WTC11 (cell line): ENCODE measurements around the gene AOAH. TPM values are rescaled to one million over a fixed set of nuclear protein-coding genes. Genes with fewer than 3 reads are reported as not detected.

ENCODE experiments used
- ATAC-seq: fragments of 200-7000 bp; cut with Tn5 transposase; 2 replicates; pipeline ENCODE4 v1.10.0; 2021; ENCODE audit warnings: mild to moderate bottlenecking, moderate library complexity
- CTCF ChIA-PET: fragments of 300-600 bp; sonication (Branson Sonifier 250); formaldehyde crosslinking; loops from one replicate; lab custom pipeline; 2021; ENCODE audit warnings: antibody characterized with exemption; lab: Charles Lee
- POLR2A ChIA-PET: fragments of 350-600 bp; sonication (Branson Sonifier 250); formaldehyde crosslinking; loops from one replicate; lab custom pipeline; 2021; ENCODE audit warnings: antibody characterized with exemption; lab: Charles Lee
- DNase-seq: peaks from one replicate; pipeline ENCODE4 v3.0.0; 2021; ENCODE audit warnings: low spot score
- H3K27ac Mint-ChIP-seq: 2 replicates; pipeline ENCODE4 v1.8.0; 2021; ENCODE audit warnings: mixed read lengths
- H3K27me3 Mint-ChIP-seq: 2 replicates; pipeline ENCODE4 v1.8.0; 2021; ENCODE audit warnings: low read depth, mild to moderate bottlenecking, moderate library complexity, mixed read lengths
- H3K36me3 Mint-ChIP-seq: 2 replicates; pipeline ENCODE4 v1.8.0; 2021; ENCODE audit warnings: mixed read lengths
- H3K4me1 Mint-ChIP-seq: 2 replicates; pipeline ENCODE4 v1.8.0; 2022; ENCODE audit warnings: mixed read lengths
- H3K4me3 Mint-ChIP-seq: 2 replicates; pipeline ENCODE4 v1.8.0; 2021; ENCODE audit warnings: mild to moderate bottlenecking, moderate library complexity, mixed read lengths
- H3K9me3 Mint-ChIP-seq: 2 replicates; pipeline ENCODE4 v1.8.0; 2021; ENCODE audit warnings: mixed read lengths
- CREB1 ChIP-seq: sonication (generic); formaldehyde crosslinking; IDR thresholded peaks from 2 replicates; pipeline ENCODE4 v1.8.0; 2023; ENCODE audit warnings: mild to moderate bottlenecking, missing genetic modification reagents
- ELF4 ChIP-seq: sonication (generic); formaldehyde crosslinking; IDR thresholded peaks from 2 replicates; pipeline ENCODE4 v1.8.1; 2022; ENCODE audit warnings: low read depth, mild to moderate bottlenecking, moderate library complexity, missing genetic modification reagents
- ESRRA ChIP-seq: sonication (generic); formaldehyde crosslinking; IDR thresholded peaks from 2 replicates; pipeline ENCODE4 v1.8.1; 2022; ENCODE audit warnings: mild to moderate bottlenecking, missing genetic modification reagents, borderline replicate concordance
- FOXJ3 ChIP-seq: sonication (generic); formaldehyde crosslinking; IDR thresholded peaks from 2 replicates; pipeline ENCODE4 v1.9.0; 2021; ENCODE audit warnings: missing genetic modification reagents, mild to moderate bottlenecking, borderline replicate concordance
- FOXK1 ChIP-seq: sonication (generic); formaldehyde crosslinking; IDR thresholded peaks from 2 replicates; pipeline ENCODE4 v1.8.0; 2022; ENCODE audit warnings: mild to moderate bottlenecking, moderate library complexity, missing genetic modification reagents
- GRHL2 ChIP-seq: fragments of 250-450 bp; sonication (Bioruptor Pico); IDR thresholded peaks from 2 replicates; pipeline ENCODE4 v1.8.0; 2022; ENCODE audit warnings: mild to moderate bottlenecking, moderate library complexity; ENCODE audit not compliant: insufficient replicate concordance, severe bottlenecking
- GTF2I ChIP-seq: fragments of 250-450 bp; sonication (Bioruptor Pico); conservative IDR thresholded peaks from 2 replicates; pipeline ENCODE4 v1.4.0; 2021; ENCODE audit warnings: mild to moderate bottlenecking
- HMGA2 ChIP-seq: fragments of 250-450 bp; sonication (Bioruptor Pico); IDR thresholded peaks from 2 replicates; pipeline ENCODE4 v1.4.0; 2021; ENCODE audit warnings: mild to moderate bottlenecking, moderate library complexity
- JAZF1 ChIP-seq: fragments of 250-450 bp; sonication (Bioruptor Pico); IDR thresholded peaks from 2 replicates; pipeline ENCODE4 v1.9.0; 2021; ENCODE audit warnings: moderate library complexity, mild to moderate bottlenecking, inconsistent platforms
- MYBL2 ChIP-seq: sonication (generic); formaldehyde crosslinking; IDR thresholded peaks from 2 replicates; pipeline ENCODE4 v1.8.1; 2023; ENCODE audit warnings: mild to moderate bottlenecking, moderate library complexity, missing genetic modification reagents
- NFE2L1 ChIP-seq: sonication (generic); formaldehyde crosslinking; IDR thresholded peaks from 2 replicates; pipeline ENCODE4 v1.8.1; 2023; ENCODE audit warnings: missing genetic modification reagents
- NFYB ChIP-seq: sonication (generic); formaldehyde crosslinking; conservative IDR thresholded peaks from 2 replicates; pipeline ENCODE4 v1.8.0; 2022; ENCODE audit warnings: low read depth, missing genetic modification reagents
- NR3C1 ChIP-seq: sonication (generic); formaldehyde crosslinking; conservative IDR thresholded peaks from 2 replicates; pipeline ENCODE4 v1.8.1; 2023; ENCODE audit warnings: low read depth, mild to moderate bottlenecking, missing genetic modification reagents
- RELA ChIP-seq: sonication (generic); formaldehyde crosslinking; IDR thresholded peaks from 2 replicates; pipeline ENCODE4 v1.8.1; 2022; ENCODE audit warnings: missing genetic modification reagents, mild to moderate bottlenecking, borderline replicate concordance
- TEAD4 ChIP-seq: sonication (generic); formaldehyde crosslinking; IDR thresholded peaks from 2 replicates; pipeline ENCODE4 v1.8.0; 2022; ENCODE audit warnings: mild to moderate bottlenecking, missing genetic modification reagents
- ZNF138 ChIP-seq: sonication (generic); formaldehyde crosslinking; conservative IDR thresholded peaks from 2 replicates; pipeline ENCODE4 v1.8.1; 2022; ENCODE audit warnings: mild to moderate bottlenecking, moderate library complexity, missing genetic modification reagents
- ZNF396 ChIP-seq: fragments of 250-450 bp; sonication (Bioruptor Pico); IDR thresholded peaks from 2 replicates; pipeline ENCODE4 v1.8.0; 2021; ENCODE audit warnings: mild to moderate bottlenecking, moderate library complexity, borderline replicate concordance
- ZNF416 ChIP-seq: fragments of 250-450 bp; sonication (Bioruptor Pico); IDR thresholded peaks from 2 replicates; pipeline ENCODE4 v1.9.0; 2021; ENCODE audit warnings: mild to moderate bottlenecking, inconsistent platforms
- ZNF423 ChIP-seq: fragments of 250-450 bp; sonication (Bioruptor Pico); IDR thresholded peaks from 2 replicates; pipeline ENCODE4 v2.1.2; 2022; ENCODE audit warnings: mild to moderate bottlenecking, moderate library complexity
- total RNA-seq: library from RNA; stranded (reverse); gene quantifications from 3 replicates; pipeline ENCODE4 v1.2.3, GENCODE V29; 2021
- TF ChIP-seq, protein P1 (sequence below): sonication (generic); formaldehyde crosslinking; IDR thresholded peaks from 2 replicates; pipeline ENCODE4 v1.8.1; 2022; ENCODE audit warnings: low read depth, mild to moderate bottlenecking, moderate library complexity, missing genetic modification reagents, borderline replicate concordance
- TF ChIP-seq, protein P2 (sequence below): sonication (generic); formaldehyde crosslinking; IDR thresholded peaks from 2 replicates; pipeline ENCODE4 v1.8.0; 2022; ENCODE audit warnings: mild to moderate bottlenecking, missing genetic modification reagents
- TF ChIP-seq, protein P3 (sequence below): sonication (generic); formaldehyde crosslinking; IDR thresholded peaks from 2 replicates; pipeline ENCODE4 v1.8.1; 2022; ENCODE audit warnings: mild to moderate bottlenecking, moderate library complexity, missing genetic modification reagents
- TF ChIP-seq, protein P4 (sequence below): sonication (generic); formaldehyde crosslinking; IDR thresholded peaks from 2 replicates; pipeline ENCODE4 v1.8.0; 2022; ENCODE audit warnings: missing genetic modification reagents
- TF ChIP-seq, protein P5 (sequence below): fragments of 250-450 bp; sonication (Bioruptor Pico); IDR thresholded peaks from 2 replicates; pipeline ENCODE4 v2.1.2; 2022; ENCODE audit warnings: mild to moderate bottlenecking, moderate library complexity
- TF ChIP-seq, protein P6 (sequence below): sonication (generic); formaldehyde crosslinking; IDR thresholded peaks from 2 replicates; pipeline ENCODE4 v1.8.0; 2022; ENCODE audit warnings: mild to moderate bottlenecking, missing genetic modification reagents
- TF ChIP-seq, protein P7 (sequence below): sonication (generic); formaldehyde crosslinking; IDR thresholded peaks from 2 replicates; pipeline ENCODE4 v1.8.1; 2023; ENCODE audit warnings: mild to moderate bottlenecking, missing genetic modification reagents, borderline replicate concordance

AOAH gene
- total RNA-seq, 1 experiment from 2014 or later: 0.31 TPM

DNA sequence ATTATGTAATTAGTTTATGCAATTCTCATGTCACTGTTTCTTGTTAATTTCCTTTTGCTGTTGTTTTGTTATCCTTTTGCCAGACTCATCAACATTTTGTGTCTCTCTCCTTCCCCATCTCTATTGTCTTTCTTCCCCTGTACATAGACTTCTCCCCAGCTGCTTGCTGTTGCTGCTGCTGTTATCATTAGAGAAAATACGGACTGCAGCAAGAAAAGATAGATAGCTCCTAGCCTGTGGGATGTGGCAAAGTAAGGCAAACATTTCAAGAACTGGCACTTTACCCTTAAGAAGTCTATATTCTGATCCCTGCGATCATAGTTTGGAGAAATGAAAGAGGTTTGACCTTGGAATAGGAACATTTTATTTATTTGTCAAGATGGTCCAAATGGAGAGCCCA is 162.2 kb downstream of the AOAH start:
- no peak overlapping the region for H3K27ac Mint-ChIP-seq
- peaks cover 19% of the 10 kb centered on the region for H3K36me3 Mint-ChIP-seq

DNA sequence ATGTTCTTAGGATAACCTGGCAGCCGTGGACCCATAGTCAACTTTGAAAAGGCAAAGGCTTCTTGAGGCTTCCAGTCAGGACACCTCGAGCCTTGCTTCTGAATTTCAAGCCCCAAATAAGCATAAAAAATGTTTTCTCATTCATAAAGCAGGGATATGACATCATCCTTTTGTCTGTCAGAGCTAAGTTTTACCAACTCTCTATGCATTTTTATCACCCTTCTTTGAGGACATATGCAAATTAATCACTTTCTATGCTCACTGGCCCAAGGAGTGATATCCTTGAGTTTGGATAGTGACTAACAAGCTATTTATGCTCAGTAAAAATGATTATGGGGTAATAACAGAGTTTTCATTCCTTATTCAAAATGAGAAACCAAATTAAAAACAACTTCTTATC is 175.3 kb downstream of the AOAH start:
- ChIA-PET POLR2A (no interaction called here), CTCF (no interaction called here)
- H3K36me3 Mint-ChIP-seq: no peaks in the 10 kb centered on the region
- H3K27ac Mint-ChIP-seq: no peak overlapping the region
- DNase-seq (no peak), ATAC-seq (no peak)
- H3K4me3 Mint-ChIP-seq: no peak overlapping the region
- H3K27me3 Mint-ChIP-seq: no peaks in the 10 kb centered on the region
- H3K4me1 Mint-ChIP-seq: peaks cover 12% of the 10 kb centered on the region
- peaks cover 8% of the 10 kb centered on the region for H3K9me3 Mint-ChIP-seq
- TF ChIP-seq GTF2I (no peak), NR3C1 (CRISPR knock-in tag) (no peak), NFE2L1 (no peak), ZNF396 (CRISPR knock-in tag) (no peak), HMGA2 (CRISPR knock-in tag) (no peak), MYBL2 (CRISPR knock-in tag) (no peak), ZNF416 (no peak), ELF4 (CRISPR knock-in tag) (no peak), ZNF138 (CRISPR knock-in tag) (no peak)
- TF ChIP-seq, protein P1, sequence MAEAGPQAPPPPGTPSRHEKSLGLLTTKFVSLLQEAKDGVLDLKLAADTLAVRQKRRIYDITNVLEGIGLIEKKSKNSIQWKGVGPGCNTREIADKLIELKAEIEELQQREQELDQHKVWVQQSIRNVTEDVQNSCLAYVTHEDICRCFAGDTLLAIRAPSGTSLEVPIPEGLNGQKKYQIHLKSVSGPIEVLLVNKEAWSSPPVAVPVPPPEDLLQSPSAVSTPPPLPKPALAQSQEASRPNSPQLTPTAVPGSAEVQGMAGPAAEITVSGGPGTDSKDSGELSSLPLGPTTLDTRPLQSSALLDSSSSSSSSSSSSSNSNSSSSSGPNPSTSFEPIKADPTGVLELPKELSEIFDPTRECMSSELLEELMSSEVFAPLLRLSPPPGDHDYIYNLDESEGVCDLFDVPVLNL (CRISPR knock-in tag): no peak
- TF ChIP-seq, protein P2, sequence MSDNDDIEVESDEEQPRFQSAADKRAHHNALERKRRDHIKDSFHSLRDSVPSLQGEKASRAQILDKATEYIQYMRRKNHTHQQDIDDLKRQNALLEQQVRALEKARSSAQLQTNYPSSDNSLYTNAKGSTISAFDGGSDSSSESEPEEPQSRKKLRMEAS (CRISPR knock-in tag): no peak
- TF ChIP-seq, protein P3, sequence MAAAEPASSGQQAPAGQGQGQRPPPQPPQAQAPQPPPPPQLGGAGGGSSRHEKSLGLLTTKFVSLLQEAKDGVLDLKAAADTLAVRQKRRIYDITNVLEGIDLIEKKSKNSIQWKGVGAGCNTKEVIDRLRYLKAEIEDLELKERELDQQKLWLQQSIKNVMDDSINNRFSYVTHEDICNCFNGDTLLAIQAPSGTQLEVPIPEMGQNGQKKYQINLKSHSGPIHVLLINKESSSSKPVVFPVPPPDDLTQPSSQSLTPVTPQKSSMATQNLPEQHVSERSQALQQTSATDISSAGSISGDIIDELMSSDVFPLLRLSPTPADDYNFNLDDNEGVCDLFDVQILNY: no peak

More for the DNA sequence above, 162.2 kb downstream of the AOAH start:
- no peaks in the 10 kb centered on the region for H3K27me3 Mint-ChIP-seq
- H3K4me1 Mint-ChIP-seq: peaks cover 34% of the 10 kb centered on the region
- POLR2A ChIA-PET: no interaction called here
- TF ChIP-seq ESRRA (CRISPR knock-in tag) (no peak), TEAD4 (CRISPR knock-in tag) (no peak), NFYB (CRISPR knock-in tag) (no peak), FOXK1 (no peak), JAZF1 (CRISPR knock-in tag) (no peak), RELA (CRISPR knock-in tag) (no peak), GRHL2 (no peak), ZNF423 (CRISPR knock-in tag) (no peak), CREB1 (CRISPR knock-in tag) (no peak), FOXJ3 (no peak)
- TF ChIP-seq, protein P4, sequence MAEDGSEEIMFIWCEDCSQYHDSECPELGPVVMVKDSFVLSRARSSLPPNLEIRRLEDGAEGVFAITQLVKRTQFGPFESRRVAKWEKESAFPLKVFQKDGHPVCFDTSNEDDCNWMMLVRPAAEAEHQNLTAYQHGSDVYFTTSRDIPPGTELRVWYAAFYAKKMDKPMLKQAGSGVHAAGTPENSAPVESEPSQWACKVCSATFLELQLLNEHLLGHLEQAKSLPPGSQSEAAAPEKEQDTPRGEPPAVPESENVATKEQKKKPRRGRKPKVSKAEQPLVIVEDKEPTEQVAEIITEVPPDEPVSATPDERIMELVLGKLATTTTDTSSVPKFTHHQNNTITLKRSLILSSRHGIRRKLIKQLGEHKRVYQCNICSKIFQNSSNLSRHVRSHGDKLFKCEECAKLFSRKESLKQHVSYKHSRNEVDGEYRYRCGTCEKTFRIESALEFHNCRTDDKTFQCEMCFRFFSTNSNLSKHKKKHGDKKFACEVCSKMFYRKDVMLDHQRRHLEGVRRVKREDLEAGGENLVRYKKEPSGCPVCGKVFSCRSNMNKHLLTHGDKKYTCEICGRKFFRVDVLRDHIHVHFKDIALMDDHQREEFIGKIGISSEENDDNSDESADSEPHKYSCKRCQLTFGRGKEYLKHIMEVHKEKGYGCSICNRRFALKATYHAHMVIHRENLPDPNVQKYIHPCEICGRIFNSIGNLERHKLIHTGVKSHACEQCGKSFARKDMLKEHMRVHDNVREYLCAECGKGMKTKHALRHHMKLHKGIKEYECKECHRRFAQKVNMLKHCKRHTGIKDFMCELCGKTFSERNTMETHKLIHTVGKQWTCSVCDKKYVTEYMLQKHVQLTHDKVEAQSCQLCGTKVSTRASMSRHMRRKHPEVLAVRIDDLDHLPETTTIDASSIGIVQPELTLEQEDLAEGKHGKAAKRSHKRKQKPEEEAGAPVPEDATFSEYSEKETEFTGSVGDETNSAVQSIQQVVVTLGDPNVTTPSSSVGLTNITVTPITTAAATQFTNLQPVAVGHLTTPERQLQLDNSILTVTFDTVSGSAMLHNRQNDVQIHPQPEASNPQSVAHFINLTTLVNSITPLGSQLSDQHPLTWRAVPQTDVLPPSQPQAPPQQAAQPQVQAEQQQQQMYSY (CRISPR knock-in tag): no peak
- TF ChIP-seq, protein P5, sequence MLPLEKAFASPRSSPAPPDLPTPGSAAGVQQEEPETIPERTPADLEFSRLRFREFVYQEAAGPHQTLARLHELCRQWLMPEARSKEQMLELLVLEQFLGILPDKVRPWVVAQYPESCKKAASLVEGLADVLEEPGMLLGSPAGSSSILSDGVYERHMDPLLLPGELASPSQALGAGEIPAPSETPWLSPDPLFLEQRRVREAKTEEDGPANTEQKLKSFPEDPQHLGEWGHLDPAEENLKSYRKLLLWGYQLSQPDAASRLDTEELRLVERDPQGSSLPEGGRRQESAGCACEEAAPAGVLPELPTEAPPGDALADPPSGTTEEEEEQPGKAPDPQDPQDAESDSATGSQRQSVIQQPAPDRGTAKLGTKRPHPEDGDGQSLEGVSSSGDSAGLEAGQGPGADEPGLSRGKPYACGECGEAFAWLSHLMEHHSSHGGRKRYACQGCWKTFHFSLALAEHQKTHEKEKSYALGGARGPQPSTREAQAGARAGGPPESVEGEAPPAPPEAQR (CRISPR knock-in tag): no peak
- TF ChIP-seq, protein P6, sequence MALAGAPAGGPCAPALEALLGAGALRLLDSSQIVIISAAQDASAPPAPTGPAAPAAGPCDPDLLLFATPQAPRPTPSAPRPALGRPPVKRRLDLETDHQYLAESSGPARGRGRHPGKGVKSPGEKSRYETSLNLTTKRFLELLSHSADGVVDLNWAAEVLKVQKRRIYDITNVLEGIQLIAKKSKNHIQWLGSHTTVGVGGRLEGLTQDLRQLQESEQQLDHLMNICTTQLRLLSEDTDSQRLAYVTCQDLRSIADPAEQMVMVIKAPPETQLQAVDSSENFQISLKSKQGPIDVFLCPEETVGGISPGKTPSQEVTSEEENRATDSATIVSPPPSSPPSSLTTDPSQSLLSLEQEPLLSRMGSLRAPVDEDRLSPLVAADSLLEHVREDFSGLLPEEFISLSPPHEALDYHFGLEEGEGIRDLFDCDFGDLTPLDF (CRISPR knock-in tag): no peak
- TF ChIP-seq, protein P7, sequence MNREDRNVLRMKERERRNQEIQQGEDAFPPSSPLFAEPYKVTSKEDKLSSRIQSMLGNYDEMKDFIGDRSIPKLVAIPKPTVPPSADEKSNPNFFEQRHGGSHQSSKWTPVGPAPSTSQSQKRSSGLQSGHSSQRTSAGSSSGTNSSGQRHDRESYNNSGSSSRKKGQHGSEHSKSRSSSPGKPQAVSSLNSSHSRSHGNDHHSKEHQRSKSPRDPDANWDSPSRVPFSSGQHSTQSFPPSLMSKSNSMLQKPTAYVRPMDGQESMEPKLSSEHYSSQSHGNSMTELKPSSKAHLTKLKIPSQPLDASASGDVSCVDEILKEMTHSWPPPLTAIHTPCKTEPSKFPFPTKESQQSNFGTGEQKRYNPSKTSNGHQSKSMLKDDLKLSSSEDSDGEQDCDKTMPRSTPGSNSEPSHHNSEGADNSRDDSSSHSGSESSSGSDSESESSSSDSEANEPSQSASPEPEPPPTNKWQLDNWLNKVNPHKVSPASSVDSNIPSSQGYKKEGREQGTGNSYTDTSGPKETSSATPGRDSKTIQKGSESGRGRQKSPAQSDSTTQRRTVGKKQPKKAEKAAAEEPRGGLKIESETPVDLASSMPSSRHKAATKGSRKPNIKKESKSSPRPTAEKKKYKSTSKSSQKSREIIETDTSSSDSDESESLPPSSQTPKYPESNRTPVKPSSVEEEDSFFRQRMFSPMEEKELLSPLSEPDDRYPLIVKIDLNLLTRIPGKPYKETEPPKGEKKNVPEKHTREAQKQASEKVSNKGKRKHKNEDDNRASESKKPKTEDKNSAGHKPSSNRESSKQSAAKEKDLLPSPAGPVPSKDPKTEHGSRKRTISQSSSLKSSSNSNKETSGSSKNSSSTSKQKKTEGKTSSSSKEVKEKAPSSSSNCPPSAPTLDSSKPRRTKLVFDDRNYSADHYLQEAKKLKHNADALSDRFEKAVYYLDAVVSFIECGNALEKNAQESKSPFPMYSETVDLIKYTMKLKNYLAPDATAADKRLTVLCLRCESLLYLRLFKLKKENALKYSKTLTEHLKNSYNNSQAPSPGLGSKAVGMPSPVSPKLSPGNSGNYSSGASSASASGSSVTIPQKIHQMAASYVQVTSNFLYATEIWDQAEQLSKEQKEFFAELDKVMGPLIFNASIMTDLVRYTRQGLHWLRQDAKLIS (CRISPR knock-in tag): no peak
- DNase-seq: no peak
- CTCF ChIA-PET: no interaction called here
- H3K4me3 Mint-ChIP-seq: no peak overlapping the region
- ATAC-seq: no peak
- H3K9me3 Mint-ChIP-seq: peaks cover 22% of the 10 kb centered on the region
